ENCODE data around the gene TRIM3.

TRIM3 gene

DNA sequence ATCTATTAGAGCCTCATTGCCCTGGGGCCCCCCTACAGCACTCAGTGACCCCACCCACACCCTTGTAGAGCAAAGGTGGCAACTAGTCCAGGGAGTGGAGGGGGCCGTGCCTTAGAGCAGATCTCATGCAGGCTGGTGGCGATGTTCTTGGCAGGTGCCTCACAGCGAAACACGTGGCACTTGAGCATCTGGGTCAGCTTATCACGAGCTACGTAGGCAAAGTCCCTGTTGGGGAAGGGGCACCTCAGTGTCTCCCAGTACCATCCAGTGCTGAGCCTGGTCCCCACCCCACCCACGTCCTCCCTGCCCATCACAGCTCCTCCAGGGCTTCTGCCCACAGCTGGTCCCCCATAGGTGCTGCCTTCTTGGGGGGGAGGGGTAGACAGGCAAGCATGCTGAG, 72.3 kb downstream of the TRIM3 start:
- DNase-seq (ENCODE audit: low read depth in 2 of 2) = no peak

DNA sequence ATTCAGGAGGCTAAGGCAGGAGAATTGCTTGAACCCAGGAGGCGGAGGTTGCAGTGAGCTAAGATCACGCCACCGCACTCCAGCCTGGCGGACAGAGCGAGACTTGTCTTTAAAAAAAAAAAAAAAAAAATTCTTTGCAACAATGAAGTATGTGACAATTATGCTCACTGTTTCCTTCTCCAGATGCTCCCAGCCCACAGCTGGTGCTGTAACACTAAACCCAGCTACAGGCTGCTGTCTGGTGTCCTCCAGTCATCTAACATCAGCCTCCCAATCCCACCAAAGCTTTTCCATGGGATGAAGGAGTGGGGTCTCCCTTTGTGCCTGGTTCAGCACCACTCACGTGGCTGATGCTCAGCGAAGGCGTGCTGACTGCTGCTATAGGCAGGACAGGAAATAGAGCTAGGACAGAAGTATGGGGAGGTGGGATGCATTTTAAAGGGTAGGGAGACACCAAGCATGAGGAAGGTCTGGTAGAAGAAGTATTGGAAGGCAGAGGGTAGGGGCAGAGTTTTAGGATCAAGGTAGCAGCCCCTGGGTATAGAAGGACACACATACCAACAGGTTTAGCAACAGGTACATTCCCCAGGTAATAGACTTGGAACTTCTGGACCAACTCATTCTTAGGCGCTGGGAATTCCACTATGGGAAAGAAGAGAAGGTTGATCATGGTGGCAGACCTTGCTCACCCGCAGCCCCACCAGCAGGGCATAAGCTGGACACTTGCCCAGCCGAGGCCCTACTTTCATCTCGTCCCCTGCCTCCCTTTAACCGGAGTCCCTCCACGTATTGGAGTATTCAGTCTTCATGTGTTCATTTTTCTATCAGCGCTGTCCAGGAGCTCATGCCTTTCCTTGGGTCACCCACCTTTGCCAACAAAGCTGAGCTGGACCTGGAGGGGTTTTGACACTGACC, 73.1 kb downstream of the TRIM3 start:
- no peak for DNase-seq (ENCODE audit: low read depth in 2 of 2)

Measured in stimulated activated CD4-positive, alpha-beta T cell treated with anti-CD3 and anti-CD28 coated beads, Interleukin-1b, Interleukin-23, amount 100 ng/mL, for 1 hour (primary cell).